Vagina (tissue), 2 donors: ENCODE measurements around the gene XRCC4.

Experiments used
- CTCF ChIP-seq, 3 experiments: fragments of 450-650 bp in 2 of 3; fragments of 200-600 bp in 1 of 3; sonication (generic) in 1 of 3; IDR thresholded peaks; one replicate each; pipeline ENCODE4 v1.5.1; 2017 to 2019; ENCODE audit warnings: antibody characterized with exemption in 3 of 3, mild to moderate bottlenecking in 2 of 3, moderate library complexity in 2 of 3
- POLR2A ChIP-seq, 2 donors: fragments of 450-650 bp; IDR thresholded peaks; one replicate each; pipeline ENCODE4 v1.6.1; 2017; ENCODE audit warnings: antibody characterized with exemption in 2 of 2, mild to moderate bottlenecking in 2 of 2, moderate library complexity in 2 of 2
- POLR2AphosphoS5 ChIP-seq, 2 donors: sonication (generic); formaldehyde crosslinking; IDR thresholded peaks; one replicate each; pipeline ENCODE4 v1.9.0; 2017; ENCODE audit warnings: antibody characterized with exemption in 2 of 2, mild to moderate bottlenecking in 2 of 2, low read depth in 1 of 2; ENCODE audit not compliant: insufficient read depth in 1 of 2

DNA sequence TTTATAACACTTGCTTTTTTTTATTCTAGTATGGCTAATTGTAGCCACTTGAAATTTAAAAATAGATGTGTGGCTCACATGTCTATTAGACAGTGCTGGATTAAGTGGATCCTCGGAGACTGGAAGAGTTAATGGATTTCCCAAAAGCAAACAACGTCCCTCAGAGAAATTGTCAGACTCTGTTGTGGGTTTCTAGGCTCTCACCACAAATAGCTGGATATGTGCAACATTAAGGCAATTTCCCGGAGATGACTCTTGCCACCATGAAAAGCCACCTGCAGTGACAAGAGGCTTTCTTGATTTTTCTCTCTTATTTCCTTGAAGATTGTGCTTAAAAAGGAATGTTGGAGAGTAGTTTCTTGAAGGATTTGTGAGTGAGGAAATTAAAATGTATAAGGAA lies 43.3 kb upstream of the XRCC4 start:
- TF ChIP-seq POLR2AphosphoS5 (IDR thresholded peaks at IDR 0.05; ENCODE audit: insufficient read depth in 1 of 2, low read depth in 1 of 2) (no peak), CTCF (IDR thresholded peaks at IDR 0.05) (no peak), POLR2A (IDR thresholded peaks at IDR 0.05) (no peak)
